ES-I3 (cell line): Measurements from ENCODE around the gene GMPPA.
A peak's percentile ranks its signal among the peaks of the same experiment; 100 is the strongest.

Experiments
- H3K36me3 ChIP-seq: 2 replicates; pipeline ENCODE4 v1.6.1; 2013; ENCODE audit warnings: mild to moderate bottlenecking, low read length, control low read depth, moderate library complexity; ENCODE audit not compliant: insufficient read depth
- H3K4me1 ChIP-seq: 2 replicates; pipeline ENCODE4 v1.6.1; 2013; ENCODE audit warnings: mild to moderate bottlenecking, control low read depth, low read length; ENCODE audit not compliant: insufficient read depth
- H3K9ac ChIP-seq: 2 replicates; pipeline ENCODE4 v1.6.1; 2013; ENCODE audit warnings: low read depth, mild to moderate bottlenecking, low read length, moderate library complexity
- H3K9me3 ChIP-seq: 2 replicates; pipeline ENCODE4 v1.6.1; 2013; ENCODE audit warnings: mild to moderate bottlenecking, low read length, moderate library complexity; ENCODE audit not compliant: control insufficient read depth, insufficient read depth

Gene GMPPA

DNA sequence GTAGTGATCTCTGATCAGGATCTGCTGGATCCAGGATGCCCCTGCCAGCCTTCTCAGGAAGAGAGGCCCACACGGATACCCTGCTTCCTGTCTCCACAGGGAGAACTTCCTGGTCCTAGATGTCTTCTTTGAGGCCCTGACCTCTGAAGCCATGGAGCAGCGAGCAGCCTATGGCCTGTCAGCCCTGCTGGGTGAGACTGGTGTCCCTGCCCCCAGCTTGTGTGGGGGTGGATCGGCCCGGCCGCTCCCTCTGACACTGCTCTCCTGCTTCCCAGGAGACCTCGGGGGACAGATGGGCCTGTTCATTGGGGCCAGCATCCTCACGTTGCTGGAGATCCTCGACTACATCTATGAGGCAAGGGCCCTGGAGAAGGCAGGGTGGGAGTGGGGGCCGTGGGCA, 38.3 kb downstream of the GMPPA start:
- Histone ChIP-seq H3K36me3 (peaks cover 9% of the 10 kb centered on the region), H3K9ac (no peak overlapping the region), H3K9me3 (no peaks in the 10 kb centered on the region)

DNA sequence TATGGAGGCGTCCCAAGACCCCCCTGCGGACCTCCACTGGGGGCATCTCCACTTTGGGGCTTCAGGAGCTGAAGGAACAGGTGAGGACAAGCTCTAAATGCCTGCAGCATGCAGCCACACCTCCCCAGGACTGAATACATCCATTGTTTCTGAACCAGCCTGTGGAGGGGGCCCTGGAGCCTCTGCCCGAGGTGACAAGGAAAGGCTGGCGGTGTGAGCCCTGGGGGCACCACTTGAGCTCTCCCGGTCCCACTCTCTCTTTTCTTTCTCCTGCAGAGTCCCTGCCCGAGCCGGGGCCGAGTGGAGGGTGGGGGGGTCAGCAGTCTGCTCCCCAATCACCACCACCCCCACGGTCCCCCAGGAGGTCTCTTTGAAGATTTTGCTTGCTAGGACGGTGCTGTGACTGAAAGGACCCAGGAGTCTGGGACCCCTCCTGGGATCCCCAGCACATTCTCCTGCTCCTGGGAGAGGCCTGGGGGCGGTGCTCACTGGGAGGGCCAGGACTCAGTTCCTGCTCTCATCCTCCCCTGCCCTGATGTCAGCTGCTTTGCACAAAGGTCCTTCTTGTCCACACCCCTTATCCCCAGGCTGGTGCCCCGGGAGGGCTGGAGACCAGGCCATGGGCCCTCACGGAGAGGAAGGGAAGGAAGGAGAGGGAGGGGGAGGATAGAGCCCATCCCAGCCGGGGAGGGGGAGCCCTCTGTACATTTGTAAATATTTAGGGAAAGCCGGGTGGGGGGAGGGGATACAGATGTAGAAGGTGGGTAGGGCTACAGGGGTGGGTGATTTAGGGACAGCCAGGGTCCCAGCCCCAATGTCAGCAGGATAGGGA, 39.2 kb downstream of the GMPPA start:
- Histone ChIP-seq H3K9me3 (no peaks in the 10 kb centered on the region), H3K9ac (peak overlapping the region; percentile 28; the same call in 1 of the 2 replicates), H3K4me1 (peaks cover 23% of the 10 kb centered on the region), H3K36me3 (peaks cover 9% of the 10 kb centered on the region)

More for the DNA sequence above, 38.3 kb downstream of the GMPPA start:
- peaks cover 26% of the 10 kb centered on the region for H3K4me1 ChIP-seq

DNA sequence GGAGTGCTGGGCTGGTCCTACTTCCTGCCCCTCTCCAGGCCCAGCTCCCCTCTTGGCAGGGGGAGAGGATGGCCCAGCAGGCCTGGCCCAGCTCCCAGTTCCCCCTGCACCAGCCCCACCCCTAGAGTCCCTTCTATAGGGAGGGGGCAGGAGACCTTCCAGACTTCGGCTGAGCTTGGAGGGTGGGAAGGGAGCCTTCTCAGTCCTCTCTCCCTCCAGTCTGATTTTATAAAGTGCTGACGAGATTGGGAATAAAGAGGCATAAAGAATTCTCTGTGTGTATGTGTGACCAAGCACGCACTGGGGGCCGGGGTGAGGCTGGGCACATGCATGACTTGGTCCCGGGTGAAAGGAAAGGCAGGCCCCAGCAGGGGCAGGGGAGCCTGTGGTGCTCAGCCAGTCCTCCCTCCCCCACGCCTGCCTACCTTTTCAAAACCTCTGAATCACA, 39.8 kb downstream of the GMPPA start:
- H3K9ac ChIP-seq: no peak overlapping the region; the same call in 1 of the 2 replicates
- peaks cover 23% of the 10 kb centered on the region for H3K4me1 ChIP-seq
- H3K9me3 ChIP-seq: no peaks in the 10 kb centered on the region
- peaks cover 9% of the 10 kb centered on the region for H3K36me3 ChIP-seq

DNA sequence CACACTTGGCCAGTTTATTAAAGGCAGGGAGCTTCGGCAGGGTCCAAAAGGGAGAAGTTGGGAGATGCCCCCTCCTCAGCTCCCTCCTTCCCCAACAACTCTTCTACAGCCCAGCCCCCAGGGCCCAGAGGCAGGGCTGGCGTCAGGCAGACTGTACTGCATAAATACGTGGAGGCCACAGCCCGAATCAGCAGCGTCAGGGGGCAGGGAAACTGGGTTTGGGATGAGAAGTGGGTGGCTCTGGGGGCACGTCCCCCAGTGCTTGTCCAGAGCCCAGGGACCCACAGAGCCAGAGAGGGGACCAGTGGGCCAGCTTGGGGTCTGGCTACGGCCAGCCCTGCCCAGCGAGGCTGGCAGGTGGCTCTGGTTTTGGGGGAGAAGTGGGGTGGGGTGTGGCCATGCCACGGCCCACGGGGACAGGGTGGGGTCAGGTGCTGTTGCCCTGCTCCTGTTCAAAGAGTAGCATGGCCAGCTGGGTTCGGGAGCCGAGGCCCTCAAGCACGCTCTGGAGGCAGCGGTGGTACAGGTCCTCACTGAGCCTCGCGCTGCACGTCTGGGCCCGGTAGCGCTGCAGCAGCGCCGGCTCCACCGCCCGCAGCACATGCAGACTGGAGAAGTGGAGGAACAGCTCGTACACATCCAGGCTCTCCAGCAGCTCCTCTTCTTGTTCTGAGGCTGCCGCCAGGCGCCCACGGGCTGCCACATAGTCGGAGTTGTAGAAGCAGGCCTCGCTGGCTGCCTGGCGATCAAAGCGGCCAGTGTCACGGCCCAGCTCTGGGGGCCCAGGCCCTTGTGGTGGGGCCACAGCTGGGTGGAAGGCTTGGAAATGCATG, 40.5 kb downstream of the GMPPA start:
- H3K9ac ChIP-seq: no peak overlapping the region
- no peaks in the 10 kb centered on the region for H3K9me3 ChIP-seq
- peaks cover 9% of the 10 kb centered on the region for H3K36me3 ChIP-seq
- H3K4me1 ChIP-seq: peaks cover 23% of the 10 kb centered on the region

DNA sequence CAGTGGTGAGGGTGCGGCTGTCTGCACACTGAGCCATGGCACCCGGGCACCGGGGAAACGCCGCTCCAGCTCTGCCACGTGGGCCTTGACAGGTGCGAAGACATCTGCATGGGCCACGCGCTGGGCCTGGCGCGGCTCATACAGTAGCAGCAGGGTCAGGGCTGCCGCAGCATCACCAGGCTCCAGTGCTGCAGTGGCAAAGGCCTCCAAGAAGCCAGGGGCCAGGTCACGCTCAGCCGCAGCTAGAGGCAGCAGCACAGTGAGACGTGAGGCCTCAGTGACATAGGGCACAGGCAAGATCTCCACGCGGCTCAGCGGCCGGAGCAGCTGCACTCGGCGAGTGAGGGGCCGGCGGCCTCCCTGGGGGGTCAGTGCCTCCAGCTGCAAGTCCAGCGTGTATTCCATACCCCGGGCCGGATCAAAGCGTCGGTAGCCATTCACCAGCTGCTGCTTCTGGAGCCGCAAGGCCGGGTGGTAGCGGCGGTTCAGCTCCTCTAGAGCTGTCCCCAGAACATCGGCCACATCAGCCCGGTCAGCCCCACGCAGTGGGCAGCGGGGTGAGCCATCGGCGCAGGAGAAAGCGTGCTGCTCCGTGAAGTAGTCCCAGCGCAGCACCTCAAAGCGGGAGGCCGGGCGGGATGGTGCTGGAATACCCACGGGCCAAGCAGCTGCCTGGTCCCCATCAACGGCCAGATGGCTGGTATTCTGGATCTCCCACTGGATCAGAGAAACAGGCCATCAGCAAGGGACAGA, 41.4 kb downstream of the GMPPA start:
- Histone ChIP-seq H3K9me3 (no peaks in the 10 kb centered on the region), H3K4me1 (peaks cover 23% of the 10 kb centered on the region), H3K9ac (no peak overlapping the region), H3K36me3 (peaks cover 9% of the 10 kb centered on the region)

DNA sequence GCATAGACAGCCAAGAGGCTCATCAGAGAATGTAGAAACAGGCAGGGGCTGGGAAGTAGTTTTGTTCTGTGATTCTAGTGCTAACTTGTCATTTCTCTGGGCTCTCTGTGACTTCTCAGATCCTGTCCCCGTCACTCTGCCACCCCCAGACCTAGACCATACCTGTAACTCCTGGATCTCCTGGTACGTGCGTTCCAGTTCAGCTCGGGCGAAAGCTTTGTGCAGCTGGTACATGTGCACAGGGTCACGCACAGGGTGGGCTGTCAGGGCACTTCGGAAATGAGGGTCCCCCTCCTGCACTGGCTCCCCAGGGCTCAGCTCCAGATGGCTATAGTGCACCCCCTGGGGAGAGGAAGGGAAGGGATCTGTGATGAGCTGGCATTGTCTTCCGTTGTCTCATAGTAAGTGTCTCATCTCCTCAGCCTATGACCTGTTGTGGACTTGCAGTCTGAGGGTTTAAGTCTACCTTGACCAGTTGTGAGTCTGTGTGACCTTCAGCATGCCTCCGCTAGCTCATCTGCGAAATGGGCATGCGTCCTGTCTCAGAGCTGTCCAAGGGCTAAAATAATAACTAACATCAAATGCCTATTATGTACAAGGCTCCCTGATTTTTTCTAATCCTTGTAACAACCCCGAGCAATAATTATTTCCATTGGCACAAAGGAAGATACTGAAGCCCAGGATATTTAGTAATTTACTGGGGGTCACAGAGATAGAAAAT, 42.3 kb downstream of the GMPPA start:
- Histone ChIP-seq H3K4me1 (peaks cover 23% of the 10 kb centered on the region), H3K36me3 (peaks cover 9% of the 10 kb centered on the region), H3K9ac (no peak overlapping the region), H3K9me3 (no peaks in the 10 kb centered on the region)

DNA sequence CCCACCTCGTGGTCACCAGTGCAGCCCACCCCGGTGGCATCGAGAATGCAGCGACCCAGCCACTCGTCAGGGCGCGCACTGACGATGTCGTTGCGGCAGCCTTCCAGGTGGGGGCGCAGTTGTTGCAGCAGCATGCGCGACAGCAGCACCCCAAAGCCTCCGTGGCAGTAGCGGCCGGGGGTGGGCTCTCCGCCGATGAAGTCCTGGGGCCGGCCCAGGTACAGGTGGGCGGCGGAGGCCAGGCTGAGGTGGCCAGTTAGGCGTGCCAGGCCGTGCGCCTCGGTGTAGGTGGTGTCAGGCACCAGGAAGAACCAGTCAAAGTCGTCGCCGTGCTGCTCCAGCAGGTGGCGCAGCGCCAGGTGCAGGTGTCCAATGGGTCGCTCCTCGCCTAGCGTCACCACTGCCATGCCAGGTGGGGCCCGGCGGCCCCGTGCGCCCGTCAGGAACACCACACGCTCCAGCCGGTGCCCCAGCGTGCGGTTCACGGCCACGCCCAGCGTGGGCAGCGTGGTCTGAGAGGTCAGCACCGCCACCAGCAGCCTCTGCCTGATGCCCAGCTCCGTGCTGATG, 43.0 kb downstream of the GMPPA start:
- H3K4me1 ChIP-seq: peaks cover 23% of the 10 kb centered on the region
- peaks cover 9% of the 10 kb centered on the region for H3K36me3 ChIP-seq
- H3K9ac ChIP-seq: peak overlapping the region; percentile 66; the same call in 1 of the 2 replicates
- no peaks in the 10 kb centered on the region for H3K9me3 ChIP-seq

DNA sequence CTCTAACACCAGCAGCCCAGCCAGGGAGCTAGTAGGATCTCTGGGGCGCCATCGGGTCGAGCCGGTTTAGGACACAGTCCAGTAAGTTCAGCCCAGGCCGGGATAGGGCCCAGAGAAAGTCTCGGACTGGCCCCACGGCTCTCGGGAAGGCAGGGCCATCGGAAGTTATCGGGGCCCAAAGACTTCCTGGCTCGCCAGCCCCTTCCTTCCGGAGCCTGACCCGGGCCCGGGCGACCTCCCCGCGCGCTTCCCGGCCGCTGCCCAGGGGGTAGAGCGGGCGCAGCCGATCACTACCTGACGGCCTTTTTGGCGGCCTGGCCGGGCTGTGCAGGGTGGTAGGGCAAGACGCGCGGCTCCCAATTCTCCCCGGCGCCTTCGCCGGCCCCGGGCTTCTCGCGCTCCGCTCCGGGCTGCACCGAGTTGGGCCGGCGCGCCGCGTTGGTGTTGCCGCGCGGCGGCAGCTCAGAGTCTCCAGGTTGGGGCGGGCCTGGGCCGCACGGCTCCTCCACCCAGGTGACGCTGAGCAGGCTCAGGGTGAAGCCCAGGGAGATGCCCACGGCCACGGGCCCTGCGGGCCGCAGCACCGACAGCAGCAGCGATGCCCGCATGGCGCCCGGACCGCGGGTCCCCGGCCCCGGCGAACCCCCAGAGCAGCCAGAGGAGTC, 44.4 kb downstream of the GMPPA start:
- Histone ChIP-seq H3K36me3 (peaks cover 9% of the 10 kb centered on the region), H3K9me3 (no peaks in the 10 kb centered on the region), H3K9ac (peak overlapping the region; percentile 66), H3K4me1 (peaks cover 12% of the 10 kb centered on the region; the same call in 1 of the 2 replicates)

DNA sequence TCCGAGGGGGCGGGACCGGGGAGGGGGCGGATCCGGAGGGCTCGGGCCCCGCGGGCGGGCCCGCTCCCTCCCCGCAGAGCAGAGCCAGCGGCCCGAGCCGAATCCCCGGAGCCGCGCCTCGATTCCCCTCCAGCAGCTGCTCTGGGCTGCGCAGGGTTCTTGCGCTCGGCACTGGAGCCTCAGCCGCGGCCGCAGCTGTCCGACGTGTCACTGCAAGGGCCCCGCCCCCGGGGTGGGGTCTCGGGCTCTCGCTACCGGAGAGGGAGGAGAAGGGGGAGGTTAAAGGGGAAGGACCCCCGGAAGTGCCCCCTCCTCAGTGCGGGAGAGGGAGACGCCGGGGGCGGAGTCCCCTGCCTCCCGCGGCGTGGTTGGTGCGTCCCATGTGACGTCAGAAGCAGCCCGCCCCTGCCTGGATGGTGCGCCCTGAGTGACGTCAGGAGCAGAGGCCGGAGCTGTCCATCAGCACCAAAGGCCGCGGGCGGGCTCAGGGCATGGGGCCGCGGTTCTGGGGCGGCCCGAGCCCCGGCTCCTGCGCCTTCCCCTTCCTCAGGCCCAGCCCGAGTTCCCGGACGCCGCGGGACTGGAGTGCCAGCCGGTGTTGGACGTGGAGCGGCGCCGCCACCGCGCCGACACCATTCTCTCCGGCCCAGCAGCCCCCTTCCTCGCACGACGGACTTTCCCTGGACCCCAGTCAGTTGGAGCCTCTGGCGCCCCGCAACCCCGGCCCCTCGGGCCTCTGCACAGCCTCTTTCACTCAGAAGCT, 45.1 kb downstream of the GMPPA start, which contains the start of the genes CHPF and TMEM198:
Gene CHPF (minus strand): TSS at position 214 of the 763 bp plus-strand sequence. CDS start 271 bp downstream, outside the sequence.
Gene TMEM198 (plus strand): TSS at position 433 of the 763 bp plus-strand sequence. CDS start 700 bp downstream, outside the sequence.
- H3K9ac ChIP-seq: peak within 1 kb of the TSS; percentile 66
- H3K9me3 ChIP-seq: no peaks in the 10 kb centered on the region
- H3K36me3 ChIP-seq: peaks cover 9% of the 10 kb centered on the region
- peaks cover 7% of the 10 kb centered on the region; the same call in 1 of the 2 replicates for H3K4me1 ChIP-seq

DNA sequence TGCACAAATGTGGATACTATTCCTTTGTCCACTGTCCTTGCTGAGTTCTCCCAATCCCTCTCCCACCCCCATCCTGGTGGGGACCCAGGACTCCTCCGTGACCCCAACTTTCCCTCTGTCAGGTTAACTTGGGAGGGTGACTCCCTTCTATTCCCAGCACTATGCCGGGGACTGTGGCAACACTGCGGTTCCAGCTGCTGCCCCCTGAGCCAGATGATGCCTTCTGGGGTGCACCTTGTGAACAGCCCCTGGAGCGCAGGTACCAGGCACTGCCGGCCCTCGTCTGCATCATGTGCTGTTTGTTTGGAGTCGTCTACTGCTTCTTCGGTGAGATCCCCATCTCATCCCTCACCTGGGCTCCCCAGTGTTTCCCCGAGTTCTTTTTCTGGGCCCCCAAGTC, 45.9 kb downstream of the GMPPA start:
- H3K4me1 ChIP-seq: peaks cover 4% of the 10 kb centered on the region; the same call in 1 of the 2 replicates
- H3K9ac ChIP-seq: peak overlapping the region; percentile 66; the same call in 1 of the 2 replicates
- H3K36me3 ChIP-seq: peaks cover 9% of the 10 kb centered on the region
- H3K9me3 ChIP-seq: no peaks in the 10 kb centered on the region

DNA sequence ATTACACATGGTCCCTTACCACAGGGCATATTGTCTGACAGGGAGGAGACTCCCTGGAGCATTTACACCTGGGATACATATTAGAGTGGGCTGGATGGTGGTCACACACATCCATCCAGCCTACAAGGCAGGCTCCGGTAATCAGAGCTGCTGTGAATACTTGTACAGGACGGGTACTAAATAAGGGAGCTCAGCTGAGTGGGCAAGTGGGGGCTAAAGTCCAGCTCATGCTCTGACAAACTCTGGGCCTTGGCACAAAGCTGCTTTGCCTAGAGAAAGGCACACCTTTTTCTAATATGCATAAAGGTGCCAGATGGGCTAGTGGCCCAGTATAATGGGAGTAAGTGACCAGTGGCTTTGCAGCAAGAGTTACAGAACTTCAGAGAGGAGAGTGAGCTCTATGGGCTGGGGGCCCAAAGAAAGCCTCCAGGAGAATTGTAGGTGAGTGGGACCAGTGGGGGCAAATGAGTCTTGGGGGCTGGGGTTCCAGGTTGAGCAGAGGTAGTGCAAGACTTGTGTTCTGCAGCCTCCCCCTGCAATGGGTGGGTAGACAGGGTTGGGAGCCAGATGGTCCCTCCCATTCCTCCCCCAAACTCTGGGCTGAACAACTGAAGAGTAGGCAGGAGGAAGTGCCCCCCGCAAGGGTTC, 46.7 kb downstream of the GMPPA start:
- peaks cover 9% of the 10 kb centered on the region for H3K36me3 ChIP-seq
- H3K9ac ChIP-seq: no peak overlapping the region
- H3K4me1 ChIP-seq: peaks cover 4% of the 10 kb centered on the region; the same call in 1 of the 2 replicates
- no peaks in the 10 kb centered on the region for H3K9me3 ChIP-seq

DNA sequence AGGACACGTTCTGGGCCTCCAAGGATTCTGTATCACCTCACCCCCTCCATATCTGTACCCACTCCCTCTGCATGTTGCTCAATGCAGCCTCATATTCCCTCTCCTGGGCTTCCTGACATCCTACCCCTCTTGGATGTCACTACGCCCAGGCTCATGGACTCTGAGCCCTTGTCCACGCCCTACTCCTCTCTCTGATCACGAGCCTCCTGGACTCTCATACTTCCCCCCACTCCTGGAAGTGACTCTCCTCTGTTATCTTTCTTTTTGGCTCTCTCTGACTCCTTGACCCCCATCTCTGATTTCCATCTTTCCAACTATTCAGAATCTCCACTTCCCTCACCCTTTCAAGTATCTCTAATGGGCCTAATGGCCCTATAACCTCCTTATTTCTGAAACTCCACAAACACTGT, 47.3 kb downstream of the GMPPA start:
- Histone ChIP-seq H3K9me3 (no peaks in the 10 kb centered on the region), H3K36me3 (peaks cover 4% of the 10 kb centered on the region), H3K4me1 (peaks cover 4% of the 10 kb centered on the region; the same call in 1 of the 2 replicates), H3K9ac (no peak overlapping the region)
